GM21423 (cell line): ENCODE measurements around the gene SLC25A13.

Experiments
- ATAC-seq: cut with Tn5 transposase; IDR thresholded peaks from one replicate; pipeline ENCODE4 v1.9.1; 2021; ENCODE audit warnings: mild to moderate bottlenecking, moderate library complexity; ENCODE audit not compliant: unreplicated experiment

SLC25A13 gene

DNA sequence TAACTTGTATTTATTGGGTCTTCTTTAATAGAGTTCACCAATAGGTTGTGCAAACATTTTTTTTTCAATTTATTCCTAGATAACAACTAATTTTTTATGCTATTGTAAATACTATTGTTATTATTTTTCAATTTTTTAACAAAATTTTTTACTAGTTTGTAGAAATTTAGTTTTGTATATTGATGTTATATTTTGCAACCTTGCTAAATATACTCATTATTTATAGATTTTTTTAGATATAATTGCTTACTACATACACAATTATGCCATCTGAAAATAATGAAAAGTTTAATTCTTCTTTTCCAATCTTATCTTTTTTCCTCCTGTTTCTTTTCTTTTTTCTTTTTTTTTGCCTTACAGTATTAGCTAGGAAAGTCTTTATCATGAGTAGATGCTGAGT lies 216.9 kb downstream of the SLC25A13 start:
- ATAC-seq = no peak

DNA sequence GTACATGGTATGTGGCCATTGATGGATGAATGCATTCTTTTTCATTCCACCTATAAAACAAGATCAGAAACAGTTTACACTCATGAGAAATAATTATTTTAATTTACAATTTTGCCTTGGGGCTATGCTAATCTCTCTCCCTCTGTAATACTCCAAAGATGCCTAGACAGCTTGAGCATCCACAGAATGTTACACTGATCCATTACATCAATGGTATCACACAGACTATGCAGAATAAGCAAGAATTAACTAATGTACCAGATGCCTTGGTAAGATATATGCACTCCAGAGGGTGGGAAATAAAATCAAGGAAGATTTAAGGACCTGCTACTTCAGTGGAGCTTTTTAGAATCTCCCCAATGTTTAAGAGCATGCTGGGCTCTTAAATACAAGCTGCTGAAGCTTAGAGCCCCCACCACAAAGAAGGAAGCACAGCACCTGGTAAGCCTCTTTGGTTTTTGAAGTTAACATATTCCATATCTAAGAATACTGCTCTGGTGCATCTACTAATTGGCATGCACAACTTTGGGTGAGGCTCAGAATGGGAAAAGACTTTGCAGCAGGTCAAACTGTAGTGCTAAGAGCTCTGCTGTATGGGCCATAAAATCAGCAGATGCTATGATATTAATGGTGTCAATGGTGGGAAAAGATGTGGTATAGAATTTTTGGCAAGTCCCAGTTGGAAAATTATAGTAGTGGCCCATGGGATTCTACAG lies 219.6 kb downstream of the SLC25A13 start:
- no peak for ATAC-seq

DNA sequence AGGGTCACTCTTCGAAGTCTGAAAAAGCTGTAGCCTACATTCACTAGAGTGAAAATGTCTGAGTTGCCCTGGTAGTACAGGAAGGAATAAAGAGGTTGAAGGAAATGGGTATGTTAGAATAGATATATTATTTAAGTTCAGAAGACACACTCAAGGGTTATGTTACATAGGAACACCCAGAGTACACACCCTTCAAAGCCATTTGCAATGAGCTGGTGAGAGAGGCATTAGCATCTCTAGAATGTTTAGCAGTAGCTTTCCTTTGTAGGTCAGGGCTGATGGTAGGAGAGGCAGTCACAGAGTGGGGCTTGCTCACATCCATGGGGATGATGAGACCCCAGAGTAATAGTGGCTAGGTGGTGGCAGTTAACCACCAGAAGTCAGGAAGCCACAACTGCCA lies 221.2 kb downstream of the SLC25A13 start:
- ATAC-seq = no peak

- ATAC-seq = no peak
Measured at GRCh38 chr7:96097835-96098234, 224.1 kb downstream of the SLC25A13 start.

DNA sequence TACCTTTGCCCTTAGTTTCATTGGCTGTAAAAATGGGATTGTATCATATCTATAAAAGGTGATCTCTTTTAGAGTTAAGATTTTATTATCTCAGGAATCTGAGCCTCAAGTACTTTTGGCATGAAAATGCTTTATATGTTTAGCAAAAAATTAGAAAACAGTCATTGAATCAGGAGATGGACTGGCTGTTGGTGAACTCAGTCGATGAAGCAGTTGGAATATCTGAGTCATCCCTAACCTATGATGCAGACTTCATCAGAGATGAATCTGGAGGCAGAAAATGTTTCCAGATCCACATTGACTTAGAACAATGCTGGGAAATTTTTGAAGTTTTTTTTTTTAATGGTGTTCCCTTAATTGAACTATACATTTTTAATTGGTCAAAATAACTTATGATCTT lies 228.5 kb downstream of the SLC25A13 start:
- ATAC-seq = no peak

DNA sequence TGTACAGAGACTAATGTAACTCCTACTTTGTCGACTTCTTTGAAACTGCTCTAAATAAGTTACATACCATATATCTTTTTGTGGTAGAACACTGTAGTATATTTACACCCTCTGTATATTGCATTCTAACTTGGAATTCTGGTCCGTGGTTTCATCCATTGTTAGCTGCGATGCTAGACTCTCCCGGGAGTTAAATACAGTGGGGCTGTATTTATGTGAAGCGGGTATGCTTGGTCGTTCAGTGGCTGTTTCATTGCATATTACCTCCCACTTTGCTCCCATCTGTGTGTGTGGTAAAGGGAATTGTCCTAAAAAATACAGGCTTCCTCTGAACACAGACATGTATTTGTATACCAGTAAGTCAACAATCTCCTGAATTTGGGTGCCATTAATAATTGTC lies 231.1 kb downstream of the SLC25A13 start:
- ATAC-seq = no peak

DNA sequence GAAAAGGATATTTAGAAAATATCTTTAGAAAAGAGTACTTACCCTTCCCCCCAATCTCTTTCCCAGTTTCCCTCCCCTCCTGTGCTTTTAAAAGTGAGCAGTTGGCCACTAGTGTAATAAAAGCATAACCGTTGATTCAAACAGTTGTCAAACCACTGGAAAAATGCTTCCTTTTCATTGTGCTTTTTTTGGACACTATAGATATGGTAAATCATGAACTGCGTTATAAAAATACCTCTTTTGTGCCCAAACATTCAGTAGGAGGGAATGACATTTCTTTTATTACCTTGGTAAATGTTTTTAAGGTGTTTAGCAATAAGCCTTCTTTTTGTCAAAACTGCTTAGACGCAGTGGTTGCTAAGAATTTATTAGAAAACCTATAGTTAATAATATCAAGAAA lies 232.4 kb downstream of the SLC25A13 start:
- no peak for ATAC-seq

DNA sequence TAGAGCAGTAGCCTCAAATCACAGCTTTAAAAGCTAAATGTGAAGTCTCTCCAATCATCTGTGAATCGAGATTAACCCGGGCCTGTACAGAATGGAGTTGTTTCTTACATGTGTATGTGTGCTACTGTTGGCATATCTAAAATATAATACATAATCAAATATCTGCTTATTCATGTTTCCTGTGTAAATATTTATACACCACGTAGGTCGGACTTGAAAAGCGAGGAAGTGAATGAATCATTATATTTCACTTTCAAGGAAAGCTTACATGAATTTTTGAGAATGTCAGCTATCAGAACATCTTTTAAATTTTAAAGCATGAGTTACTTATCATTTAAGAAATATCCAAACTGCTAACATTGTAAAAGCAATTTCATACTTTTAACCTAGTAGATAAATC lies 233.3 kb downstream of the SLC25A13 start:
- no peak for ATAC-seq

DNA sequence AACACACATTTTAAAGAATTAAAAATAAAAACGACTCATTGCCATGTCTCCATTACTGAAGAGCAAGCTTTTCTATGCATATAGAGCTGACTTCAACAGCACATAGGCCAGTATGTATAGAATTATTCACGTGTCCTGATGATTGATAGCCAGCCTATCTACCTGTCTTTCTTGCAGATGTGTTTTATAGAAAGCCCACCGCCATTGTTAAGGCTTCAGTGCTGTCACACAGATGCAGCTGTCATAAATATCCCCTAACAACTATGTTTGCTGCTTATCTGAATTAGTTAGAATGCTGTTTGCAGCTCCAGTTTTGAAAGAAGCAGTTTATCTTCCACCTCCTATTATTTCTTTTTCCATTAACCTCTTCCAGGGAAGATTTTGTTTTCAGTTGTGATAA lies 235.9 kb downstream of the SLC25A13 start:
- ATAC-seq = no peak

- ATAC-seq = no peak
Measured at GRCh38 chr7:96084881-96085553, 236.9 kb downstream of the SLC25A13 start.

- no peak for ATAC-seq
Measured at GRCh38 chr7:96080027-96080426, 241.9 kb downstream of the SLC25A13 start.

DNA sequence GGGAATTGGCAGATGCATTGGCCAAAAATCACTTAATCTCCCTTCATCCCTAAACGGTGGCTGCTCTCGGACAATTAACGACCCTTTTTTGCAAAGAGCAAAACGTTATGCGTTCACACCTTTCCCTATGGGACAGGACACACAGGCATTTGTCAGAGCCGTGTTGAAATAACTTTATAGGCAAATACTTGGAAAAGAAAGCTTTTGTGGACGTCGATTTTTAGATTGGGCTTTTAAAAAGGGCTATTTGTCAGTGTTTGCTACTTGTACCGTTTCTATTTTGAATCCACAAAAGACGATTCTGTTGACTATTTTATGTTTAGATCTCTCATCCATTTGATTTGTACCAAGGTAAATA lies 245.6 kb downstream of the SLC25A13 start:
- no peak for ATAC-seq

GRCh38 chr7:96075510-96076349 lies 246.2 kb downstream of the SLC25A13 start:
- ATAC-seq = peak; percentile 86

DNA sequence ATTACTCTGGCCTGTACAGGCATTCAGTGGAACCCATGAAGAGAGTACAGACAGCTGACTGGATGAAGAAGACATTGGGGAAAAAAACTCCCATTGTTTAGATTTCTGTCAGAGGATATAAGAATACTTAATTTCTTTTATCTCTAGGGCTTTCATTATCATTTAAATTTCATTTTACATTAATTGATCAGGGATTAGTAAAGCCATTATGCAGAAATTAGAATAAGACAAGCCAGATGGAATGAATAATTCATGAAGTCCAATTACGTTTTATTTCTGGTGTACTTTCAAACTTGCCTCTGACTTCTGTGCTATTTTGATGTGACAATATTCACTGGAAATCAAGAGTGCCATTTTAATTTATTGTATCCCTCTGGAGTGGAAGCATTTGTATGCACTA lies 247.0 kb downstream of the SLC25A13 start:
- no peak for ATAC-seq
